Measurements from ENCODE around the gene ATXN1. TPM values are rescaled to one million over a fixed set of nuclear protein-coding genes. Genes with fewer than 3 reads are reported as not detected.
A peak's percentile ranks its signal among the peaks of the same experiment; 100 is the strongest.

ATXN1 gene
- polyA plus RNA-seq (2013, experiment 1 of 2) = 1.3 TPM
- polyA plus RNA-seq (2013, experiment 2 of 2) = 1.9 TPM

DNA sequence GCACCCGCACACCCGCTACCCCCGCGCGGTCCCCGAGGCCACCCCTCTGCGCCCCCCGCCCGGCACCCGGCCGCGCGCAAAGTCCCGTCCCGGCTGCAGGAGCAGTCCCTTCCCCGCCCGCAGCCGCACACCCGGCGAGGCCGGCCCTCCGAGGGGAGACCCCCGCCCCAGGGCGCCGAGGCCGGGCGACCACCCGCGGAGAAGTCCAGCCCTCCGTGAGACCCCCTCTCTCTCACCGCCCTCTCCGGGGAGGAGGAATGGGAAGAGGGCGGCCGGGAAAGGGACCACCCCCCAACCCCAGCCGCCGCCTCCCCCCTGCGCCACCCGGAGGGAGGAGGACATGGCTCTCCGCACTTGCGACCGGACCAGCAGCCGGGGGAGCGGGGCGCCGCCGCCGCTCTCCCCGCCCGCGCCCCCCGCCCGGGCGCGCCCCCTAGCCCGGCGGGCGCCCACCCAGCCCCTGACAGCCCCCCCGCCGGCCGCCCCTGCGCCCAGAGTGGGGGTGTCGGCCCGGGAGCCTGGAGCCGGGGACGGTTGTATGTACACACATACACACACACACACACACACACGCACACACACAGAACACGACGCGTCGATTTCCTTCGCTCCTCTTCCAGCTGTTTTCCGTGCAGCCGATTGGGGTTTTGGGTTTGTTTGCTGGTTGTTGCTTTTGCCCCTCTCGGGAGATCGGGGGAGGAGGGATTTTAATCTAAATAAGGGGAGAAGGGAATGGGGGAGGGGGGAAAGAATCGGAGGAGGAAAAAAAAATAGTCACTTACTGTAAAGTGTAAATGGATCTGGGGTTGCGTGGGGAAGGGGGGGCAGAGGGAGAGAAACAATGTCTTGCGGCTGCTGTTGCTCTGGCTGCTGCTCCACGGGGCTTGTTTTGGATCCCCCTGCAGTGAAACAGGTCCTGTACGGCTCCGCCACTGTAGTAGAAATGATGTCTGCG is at the start of gene ATXN1:
TSS of gene ATXN1 (minus strand) at position 945 of the 955 bp plus-strand sequence.
- H3K18ac ChIP-seq (ENCODE audit: low read length) = peak within 1 kb of the TSS; percentile 97
- peak within 1 kb of the TSS; percentile 71 to 93 for H3K4me3 ChIP-seq (ENCODE audit: low read length in 2 of 2)
- H3K79me1 ChIP-seq (ENCODE audit: low read depth, low read length) = no peaks in the 10 kb centered on the region
- no peak within 1 kb of the TSS for H2BK5ac ChIP-seq (ENCODE audit: low read length)
- H3K9me3 ChIP-seq (replicated peaks in 1 of 2; ENCODE audit: control insufficient read depth in 2 of 2, insufficient read depth in 1 of 2, low read depth in 1 of 2, low read length in 2 of 2) = no peaks in the 10 kb centered on the region
- peaks cover 11 to 28% of the 10 kb centered on the region in 2 donors for H3K4me1 ChIP-seq (ENCODE audit: control insufficient read depth in 2 of 2, insufficient read depth in 1 of 2, low read depth in 1 of 2, low read length in 2 of 2)
- no peak within 1 kb of the TSS for H2BK120ac ChIP-seq (ENCODE audit: low read depth, low read length)
- WGBS, 2 donors (ENCODE audit: extremely low coverage in 2 of 2, insufficient read length in 2 of 2, insufficient replicate concordance in 1 of 2) = no CpG with 5 or more reads among the region's 82 CpGs
- peak within 1 kb of the TSS; percentile 81 for H3K9ac ChIP-seq (ENCODE audit: low read depth, low read length, poor library complexity)
- H3K23ac ChIP-seq (ENCODE audit: low read depth, low read length, poor library complexity) = peak within 1 kb of the TSS; percentile 65
- H3K27ac ChIP-seq (replicated peaks; ENCODE audit: low read length) = no peak within 1 kb of the TSS
- H4K91ac ChIP-seq (ENCODE audit: low read depth, low read length, poor library complexity) = no peak within 1 kb of the TSS
- DNase-seq (ENCODE audit: low spot score) = peak; percentile 55
- peak within 1 kb of the TSS; percentile 93 for H2AFZ ChIP-seq (ENCODE audit: low read length)
- H3K27me3 ChIP-seq (ENCODE audit: control insufficient read depth in 3 of 3, insufficient read depth in 3 of 3, low read depth in 1 of 3, low read length in 3 of 3) = peaks cover 0 to 14% (median 0%) of the 10 kb centered on the region in 3 experiments
- H2AK5ac ChIP-seq (ENCODE audit: low read depth, low read length) = peak within 1 kb of the TSS; percentile 46
- H3K4ac ChIP-seq (ENCODE audit: low read length) = no peak within 1 kb of the TSS
- H4K8ac ChIP-seq (ENCODE audit: low read depth, low read length) = no peak within 1 kb of the TSS
- peak within 1 kb of the TSS; percentile 49 for H2BK15ac ChIP-seq (ENCODE audit: low read length)
- no peak within 1 kb of the TSS for H2BK12ac ChIP-seq (ENCODE audit: low read length)
- H3K4me2 ChIP-seq (ENCODE audit: insufficient read depth, low read length, poor library complexity, severe bottlenecking) = peak within 1 kb of the TSS; percentile 98
- no peaks in the 10 kb centered on the region for H3K36me3 ChIP-seq (replicated peaks in 1 of 2; ENCODE audit: control insufficient read depth in 2 of 2, insufficient read depth in 2 of 2, low read length in 2 of 2)
- no peak within 1 kb of the TSS for H3K14ac ChIP-seq (ENCODE audit: low read length)

DNA sequence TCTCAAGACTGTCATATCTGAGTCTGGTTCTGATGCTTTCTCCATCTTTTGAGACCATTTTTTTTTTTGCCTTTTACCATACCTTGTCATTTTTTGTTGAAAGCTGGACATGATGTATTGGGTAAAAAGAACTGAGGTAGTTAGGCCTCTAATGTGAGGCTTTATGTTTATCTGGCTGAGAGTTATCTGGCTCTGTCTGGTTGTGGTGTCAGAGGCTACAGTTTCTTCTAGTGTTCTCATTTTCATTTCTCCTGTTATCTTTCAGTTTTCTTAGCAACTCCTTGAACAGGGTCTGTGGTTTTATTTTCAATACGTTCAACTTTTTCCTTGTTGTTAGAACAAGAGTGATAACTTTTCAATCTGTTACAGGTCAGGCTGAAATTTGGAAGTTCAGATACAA is 49.2 kb upstream of the ATXN1 start:
- Histone ChIP-seq H3K4me2 (ENCODE audit: insufficient read depth, low read length, poor library complexity, severe bottlenecking) (no peak overlapping the region), H2BK15ac (ENCODE audit: low read length) (no peak overlapping the region), H3K18ac (ENCODE audit: low read length) (no peak overlapping the region), H3K36me3 (replicated peaks in 1 of 2; ENCODE audit: control insufficient read depth in 2 of 2, insufficient read depth in 2 of 2, low read length in 2 of 2) (no peaks in the 10 kb centered on the region), H3K27ac (replicated peaks; ENCODE audit: low read length) (no peak overlapping the region), H4K8ac (ENCODE audit: low read depth, low read length) (no peak overlapping the region), H3K79me1 (ENCODE audit: low read depth, low read length) (no peaks in the 10 kb centered on the region), H2BK5ac (ENCODE audit: low read length) (no peak overlapping the region), H3K27me3 (ENCODE audit: control insufficient read depth in 3 of 3, insufficient read depth in 3 of 3, low read depth in 1 of 3, low read length in 3 of 3) (no peaks in the 10 kb centered on the region), H3K23ac (ENCODE audit: low read depth, low read length, poor library complexity) (no peak overlapping the region), H3K4me1 (ENCODE audit: control insufficient read depth in 2 of 2, insufficient read depth in 1 of 2, low read depth in 1 of 2, low read length in 2 of 2) (peaks cover 0 to 2% of the 10 kb centered on the region in 2 donors), H3K4ac (ENCODE audit: low read length) (no peak overlapping the region), H2BK120ac (ENCODE audit: low read depth, low read length) (no peak overlapping the region), H2AK5ac (ENCODE audit: low read depth, low read length) (no peak overlapping the region), H3K14ac (ENCODE audit: low read length) (no peak overlapping the region), H4K91ac (ENCODE audit: low read depth, low read length, poor library complexity) (no peak overlapping the region), H2AFZ (ENCODE audit: low read length) (no peak overlapping the region), H2BK12ac (ENCODE audit: low read length) (no peak overlapping the region), H3K9ac (ENCODE audit: low read depth, low read length, poor library complexity) (no peak overlapping the region), H3K9me3 (replicated peaks in 1 of 2; ENCODE audit: control insufficient read depth in 2 of 2, insufficient read depth in 1 of 2, low read depth in 1 of 2, low read length in 2 of 2) (peaks cover 0 to 3% of the 10 kb centered on the region in 2 donors), H3K4me3 (ENCODE audit: low read length in 2 of 2) (no peak overlapping the region)
- DNase-seq (ENCODE audit: low spot score) = no peak
- no CpG with 5 or more reads among the region's 1 CpG for WGBS, 2 donors (ENCODE audit: extremely low coverage in 2 of 2, insufficient read length in 2 of 2, insufficient replicate concordance in 1 of 2)

DNA sequence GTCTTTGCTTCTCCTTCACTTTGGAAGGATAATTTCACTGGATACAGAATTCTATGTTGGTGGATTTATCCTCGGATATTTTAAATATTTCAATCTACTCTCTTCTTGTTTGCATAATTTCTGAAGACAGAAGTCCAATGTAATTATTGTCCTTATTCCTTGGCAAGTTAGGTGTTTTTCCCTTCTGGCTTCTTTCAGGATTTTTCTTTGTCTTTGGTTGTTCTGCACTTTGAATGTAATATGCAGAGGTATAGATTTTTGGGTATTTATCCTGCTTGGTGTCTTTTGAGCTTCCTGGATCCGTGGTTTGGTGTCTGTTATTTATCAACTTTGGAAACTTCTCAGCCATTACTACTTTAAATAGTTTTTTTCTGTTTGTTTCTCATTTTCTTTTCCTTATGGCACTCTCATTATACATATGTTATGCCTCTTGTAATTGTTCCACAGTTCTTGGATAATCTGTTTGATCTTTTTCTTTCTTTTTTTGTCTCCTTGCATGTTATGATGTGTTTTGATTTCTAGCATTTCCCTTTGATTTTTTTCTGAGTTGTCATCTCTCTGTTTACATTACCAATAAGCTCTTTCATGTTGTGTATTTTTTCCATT is 48.6 kb upstream of the ATXN1 start:
- no peak overlapping the region for H4K91ac ChIP-seq (ENCODE audit: low read depth, low read length, poor library complexity)
- no peak overlapping the region for H3K4me2 ChIP-seq (ENCODE audit: insufficient read depth, low read length, poor library complexity, severe bottlenecking)
- H3K9me3 ChIP-seq (replicated peaks in 1 of 2; ENCODE audit: control insufficient read depth in 2 of 2, insufficient read depth in 1 of 2, low read depth in 1 of 2, low read length in 2 of 2) = peaks cover 0 to 3% of the 10 kb centered on the region in 2 donors
- no peak overlapping the region for H3K9ac ChIP-seq (ENCODE audit: low read depth, low read length, poor library complexity)
- H3K79me1 ChIP-seq (ENCODE audit: low read depth, low read length) = no peaks in the 10 kb centered on the region
- no peak overlapping the region for H3K18ac ChIP-seq (ENCODE audit: low read length)
- no peaks in the 10 kb centered on the region for H3K27me3 ChIP-seq (ENCODE audit: control insufficient read depth in 3 of 3, insufficient read depth in 3 of 3, low read depth in 1 of 3, low read length in 3 of 3)
- no peak overlapping the region for H3K14ac ChIP-seq (ENCODE audit: low read length)
- no peak overlapping the region for H4K8ac ChIP-seq (ENCODE audit: low read depth, low read length)
- H3K4me3 ChIP-seq (ENCODE audit: low read length in 2 of 2) = no peak overlapping the region
- H3K4me1 ChIP-seq (ENCODE audit: control insufficient read depth in 2 of 2, insufficient read depth in 1 of 2, low read depth in 1 of 2, low read length in 2 of 2) = peaks cover 0 to 6% of the 10 kb centered on the region in 2 donors
- H3K23ac ChIP-seq (ENCODE audit: low read depth, low read length, poor library complexity) = no peak overlapping the region
- no peak for DNase-seq (ENCODE audit: low spot score)
- no peak overlapping the region for H3K27ac ChIP-seq (replicated peaks; ENCODE audit: low read length)
- no peak overlapping the region for H2AK5ac ChIP-seq (ENCODE audit: low read depth, low read length)
- no peaks in the 10 kb centered on the region for H3K36me3 ChIP-seq (replicated peaks in 1 of 2; ENCODE audit: control insufficient read depth in 2 of 2, insufficient read depth in 2 of 2, low read length in 2 of 2)
- no peak overlapping the region for H2BK15ac ChIP-seq (ENCODE audit: low read length)
- no peak overlapping the region for H2BK120ac ChIP-seq (ENCODE audit: low read depth, low read length)
- H2BK12ac ChIP-seq (ENCODE audit: low read length) = no peak overlapping the region
- H2BK5ac ChIP-seq (ENCODE audit: low read length) = no peak overlapping the region
- WGBS, 2 donors (ENCODE audit: extremely low coverage in 2 of 2, insufficient read length in 2 of 2, insufficient replicate concordance in 1 of 2) = no CpG with 5 or more reads among the region's 2 CpGs
- no peak overlapping the region for H2AFZ ChIP-seq (ENCODE audit: low read length)
- H3K4ac ChIP-seq (ENCODE audit: low read length) = no peak overlapping the region

DNA sequence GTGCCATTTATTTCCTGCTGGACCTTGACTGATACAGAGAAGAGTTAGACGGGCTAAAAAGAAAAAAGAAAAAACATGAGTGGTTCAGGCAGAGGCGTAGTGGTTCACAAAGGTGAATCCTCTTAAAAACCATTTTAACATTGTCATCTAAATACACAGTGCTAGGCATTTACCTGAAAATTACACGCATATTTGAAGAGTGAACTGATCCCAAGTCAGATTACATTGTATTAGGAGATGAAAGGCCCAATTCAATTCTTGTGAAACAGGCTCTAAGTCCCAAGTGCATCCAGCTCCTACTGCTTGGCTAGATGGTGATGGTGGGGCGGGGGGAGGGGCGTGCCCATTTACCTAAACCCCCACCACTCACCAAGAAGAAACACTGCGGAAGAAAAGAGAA is 46.7 kb upstream of the ATXN1 start:
- Histone ChIP-seq H3K27me3 (ENCODE audit: control insufficient read depth in 3 of 3, insufficient read depth in 3 of 3, low read depth in 1 of 3, low read length in 3 of 3) (peaks cover 0 to 4% (median 0%) of the 10 kb centered on the region in 3 experiments), H4K91ac (ENCODE audit: low read depth, low read length, poor library complexity) (no peak overlapping the region), H3K4me2 (ENCODE audit: insufficient read depth, low read length, poor library complexity, severe bottlenecking) (no peak overlapping the region), H3K23ac (ENCODE audit: low read depth, low read length, poor library complexity) (no peak overlapping the region), H2BK12ac (ENCODE audit: low read length) (no peak overlapping the region), H3K4me1 (ENCODE audit: control insufficient read depth in 2 of 2, insufficient read depth in 1 of 2, low read depth in 1 of 2, low read length in 2 of 2) (peaks cover 7 to 14% of the 10 kb centered on the region in 2 donors), H3K18ac (ENCODE audit: low read length) (no peak overlapping the region), H3K4ac (ENCODE audit: low read length) (no peak overlapping the region), H2BK120ac (ENCODE audit: low read depth, low read length) (no peak overlapping the region), H3K79me1 (ENCODE audit: low read depth, low read length) (no peaks in the 10 kb centered on the region), H3K36me3 (replicated peaks in 1 of 2; ENCODE audit: control insufficient read depth in 2 of 2, insufficient read depth in 2 of 2, low read length in 2 of 2) (no peaks in the 10 kb centered on the region), H2BK15ac (ENCODE audit: low read length) (no peak overlapping the region), H2AK5ac (ENCODE audit: low read depth, low read length) (no peak overlapping the region), H3K9me3 (replicated peaks in 1 of 2; ENCODE audit: control insufficient read depth in 2 of 2, insufficient read depth in 1 of 2, low read depth in 1 of 2, low read length in 2 of 2) (no peaks in the 10 kb centered on the region), H3K9ac (ENCODE audit: low read depth, low read length, poor library complexity) (no peak overlapping the region), H3K4me3 (ENCODE audit: low read length in 2 of 2) (no peak overlapping the region), H2AFZ (ENCODE audit: low read length) (no peak overlapping the region), H4K8ac (ENCODE audit: low read depth, low read length) (no peak overlapping the region), H2BK5ac (ENCODE audit: low read length) (no peak overlapping the region), H3K27ac (replicated peaks; ENCODE audit: low read length) (no peak overlapping the region), H3K14ac (ENCODE audit: low read length) (no peak overlapping the region)
- WGBS, 2 donors (ENCODE audit: extremely low coverage in 2 of 2, insufficient read length in 2 of 2, insufficient replicate concordance in 1 of 2) = no CpG with 5 or more reads among the region's 6 CpGs
- DNase-seq (ENCODE audit: low spot score) = no peak
